GM23338 (cell line): Measurements from ENCODE around the gene CCDC93. TPM values are rescaled to one million over a fixed set of nuclear protein-coding genes. Genes with fewer than 3 reads are reported as not detected.

ENCODE experiments used
- ATAC-seq: fragments of 200-7000 bp; cut with Tn5 transposase; 3 replicates; pipeline ENCODE4 v1.9.1; 2020
- DNase-seq: peaks from one replicate; pipeline ENCODE4 v3.0.0-alpha.2; 2015; ENCODE audit warnings: low spot score
- H2AFZ ChIP-seq: fragments of 200-600 bp; sonication (generic); 2 replicates; pipeline ENCODE4 v1.8.0; 2016; ENCODE audit warnings: antibody characterized with exemption, mild to moderate bottlenecking, moderate library complexity
- H3F3A ChIP-seq: fragments of 200-600 bp; sonication (generic); replicated peaks from 2 replicates; pipeline ENCODE4 v1.8.0; 2017; ENCODE audit warnings: antibody characterized with exemption, mixed run types, low read depth
- H3K27ac ChIP-seq: fragments of 200-600 bp; sonication (generic); 2 replicates; pipeline ENCODE4 v1.6.1; 2016; ENCODE audit warnings: low read depth
- H3K27me3 ChIP-seq: fragments of 200-600 bp; sonication (generic); 2 replicates; pipeline ENCODE4 v1.8.0; 2016; ENCODE audit warnings: mild to moderate bottlenecking, mixed run types, moderate library complexity; ENCODE audit not compliant: insufficient read depth
- H3K36me3 ChIP-seq: fragments of 200-600 bp; sonication (generic); 2 replicates; pipeline ENCODE4 v1.8.0; 2016; ENCODE audit warnings: mild to moderate bottlenecking; ENCODE audit not compliant: insufficient read depth
- H3K4me1 ChIP-seq: fragments of 200-600 bp; sonication (generic); 2 replicates; pipeline ENCODE4 v1.8.0; 2016; ENCODE audit warnings: mild to moderate bottlenecking, moderate library complexity; ENCODE audit not compliant: insufficient read depth
- H3K4me2 ChIP-seq: fragments of 200-600 bp; sonication (generic); 2 replicates; pipeline ENCODE4 v1.7.1; 2017; ENCODE audit warnings: mixed run types
- H3K4me3 ChIP-seq: fragments of 200-600 bp; sonication (generic); 2 replicates; pipeline ENCODE4 v1.6.1; 2016; ENCODE audit warnings: mixed run types
- H3K79me2 ChIP-seq: fragments of 200-600 bp; sonication (generic); replicated peaks from 2 replicates; pipeline ENCODE4 v1.8.0; 2017; ENCODE audit warnings: mild to moderate bottlenecking; ENCODE audit not compliant: insufficient read depth
- H3K9me2 ChIP-seq: fragments of 200-600 bp; sonication (generic); 2 replicates; pipeline ENCODE4 v1.8.0; 2017; ENCODE audit not compliant: insufficient read depth
- H4K20me1 ChIP-seq: fragments of 200-600 bp; sonication (generic); replicated peaks from 2 replicates; pipeline ENCODE4 v1.8.0; 2017; ENCODE audit warnings: mild to moderate bottlenecking; ENCODE audit not compliant: insufficient read depth
- H3K27ac Mint-ChIP-seq: 2 replicates; pipeline ENCODE4 v1.8.0; 2020; ENCODE audit warnings: inconsistent platforms, mild to moderate bottlenecking, moderate library complexity, mixed read lengths
- H3K27me3 Mint-ChIP-seq: 3 replicates; pipeline ENCODE4 v1.8.0; 2022; ENCODE audit warnings: low read depth, mild to moderate bottlenecking, moderate library complexity, mixed read lengths, inconsistent platforms; ENCODE audit not compliant: insufficient read depth, poor library complexity
- H3K36me3 Mint-ChIP-seq: 3 replicates; pipeline ENCODE4 v1.8.0; 2021; ENCODE audit warnings: low read depth, mild to moderate bottlenecking, inconsistent platforms, moderate library complexity, mixed read lengths
- H3K4me1 Mint-ChIP-seq: 3 replicates; pipeline ENCODE4 v1.8.0; 2020; ENCODE audit warnings: mild to moderate bottlenecking, inconsistent platforms, mixed read lengths
- H3K4me3 Mint-ChIP-seq: 3 replicates; pipeline ENCODE4 v1.8.0; 2021; ENCODE audit warnings: moderate library complexity, mild to moderate bottlenecking, inconsistent platforms, mixed read lengths
- H3K9me3 Mint-ChIP-seq: 3 replicates; pipeline ENCODE4 v1.8.0; 2020; ENCODE audit warnings: moderate library complexity, mild to moderate bottlenecking, inconsistent platforms, mixed read lengths
- CTCF ChIP-seq, 2 experiments: fragments of 200-600 bp in 1 of 2; sonication (generic) in 1 of 2; conservative IDR thresholded peaks; 2 replicates each; pipeline versions ENCODE4 v1.5.1 to v1.6.1; 2016 to 2017; ENCODE audit warnings: antibody characterized with exemption in 2 of 2, low read depth in 2 of 2, mild to moderate bottlenecking in 2 of 2, moderate library complexity in 1 of 2
- EZH2 ChIP-seq: fragments of 200-600 bp; sonication (generic); IDR thresholded peaks from one replicate; pipeline ENCODE4 v1.8.0; 2017; ENCODE audit warnings: antibody characterized with exemption, mild to moderate bottlenecking, low read depth; ENCODE audit not compliant: unreplicated experiment
- JUNB ChIP-seq: IDR thresholded peaks from one replicate; pipeline ENCODE4 v1.6.1; 2016; ENCODE audit warnings: antibody characterized with exemption; ENCODE audit not compliant: unreplicated experiment
- REST ChIP-seq: IDR thresholded peaks from one replicate; pipeline ENCODE4 v1.6.1; 2018; ENCODE audit warnings: antibody characterized with exemption; ENCODE audit not compliant: unreplicated experiment
- STAT1 ChIP-seq: IDR thresholded peaks from one replicate; pipeline ENCODE4 v1.6.1; 2016; ENCODE audit warnings: antibody characterized with exemption; ENCODE audit not compliant: unreplicated experiment
- ZNF114 ChIP-seq: fragments of 250-450 bp; sonication (Bioruptor Pico); IDR thresholded peaks from 2 replicates; pipeline ENCODE4 v1.5.0; 2020; ENCODE audit warnings: mild to moderate bottlenecking, moderate library complexity
- ZNF331 ChIP-seq: fragments of 250-450 bp; sonication (Bioruptor Pico); IDR thresholded peaks from 2 replicates; pipeline ENCODE4 v1.5.0; 2020; ENCODE audit warnings: low read depth, mild to moderate bottlenecking, moderate library complexity
- polyA plus RNA-seq: library from polyadenylated mRNA; unstranded; fragments of >200 nt; fragmentation: Nextera tagmentation; extraction: Ambion mirVana; gene quantifications from 2 replicates; pipeline ENCODE4 v1.2.1, GENCODE V29; 2016
- total RNA-seq: library from RNA; depleted of rRNA; stranded (reverse); fragments of >200 nt; shearing (Covaris generic); gene quantifications from 2 replicates; pipeline ENCODE4 v1.2.3, GENCODE V29; 2014
- TF ChIP-seq, protein P1 (sequence below): IDR thresholded peaks from 2 replicates; pipeline ENCODE4 v1.6.1; 2016; ENCODE audit warnings: antibody characterized with exemption

CCDC93 gene
- total and polyA plus RNA-seq, 2 experiments from 2014 or later, result 13.1 to 16.8 TPM

GRCh38 chr2:118021356-118021755 is 7.5 kb upstream of the CCDC93 start (continued):
- TF ChIP-seq CTCF (conservative IDR thresholded peaks at IDR 0.05; ENCODE audit: low read depth in 2 of 2), result no peak
- TF ChIP-seq ZNF331 (CRISPR knock-in tag), result no peak
- no peak for TF ChIP-seq STAT1
- no peak for TF ChIP-seq ZNF114

DNA sequence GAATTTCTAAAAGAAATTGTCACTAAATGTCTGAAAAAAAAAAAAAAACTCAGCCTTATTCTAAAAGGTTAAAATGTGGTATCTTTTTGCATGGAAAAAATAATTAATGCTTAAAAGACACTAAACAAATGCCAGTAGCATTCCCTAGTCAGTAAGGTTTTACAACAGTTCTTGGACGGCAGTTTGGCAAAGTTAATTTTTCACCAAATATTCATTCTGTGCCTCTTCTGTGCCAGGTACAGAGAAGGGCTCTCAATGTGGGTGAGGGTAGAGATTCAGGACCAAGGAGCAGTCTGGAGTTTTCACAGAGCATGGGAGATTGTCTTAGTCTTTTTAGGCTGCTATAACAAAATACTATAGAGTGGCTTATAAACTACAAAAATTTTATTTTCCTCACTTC is 6.0 kb upstream of the CCDC93 start:
- DNase-seq (no peak), ATAC-seq (no peak)
- Histone ChIP-seq H3K79me2 (no peaks in the 10 kb centered on the region), H3F3A (no peaks in the 10 kb centered on the region), H4K20me1 (no peaks in the 10 kb centered on the region), H3K4me1 (peaks cover 7% of the 10 kb centered on the region), H2AFZ (no peak overlapping the region), H3K4me3 (no peak overlapping the region), H3K4me2 (no peak overlapping the region), H3K36me3 (no peaks in the 10 kb centered on the region), H3K27me3 (peaks cover 51% of the 10 kb centered on the region), H3K9me2 (no peaks in the 10 kb centered on the region), H3K27ac (no peak overlapping the region)
- Mint-ChIP-seq H3K4me3 (no peak overlapping the region), H3K27me3 (peaks cover 29% of the 10 kb centered on the region), H3K27ac (no peak overlapping the region), H3K9me3 (no peaks in the 10 kb centered on the region), H3K4me1 (peaks cover 13% of the 10 kb centered on the region), H3K36me3 (no peaks in the 10 kb centered on the region)
- TF ChIP-seq REST (no peak), EZH2 (no peak), JUNB (no peak), STAT1 (no peak), ZNF331 (CRISPR knock-in tag) (no peak)
- TF ChIP-seq, protein P1, sequence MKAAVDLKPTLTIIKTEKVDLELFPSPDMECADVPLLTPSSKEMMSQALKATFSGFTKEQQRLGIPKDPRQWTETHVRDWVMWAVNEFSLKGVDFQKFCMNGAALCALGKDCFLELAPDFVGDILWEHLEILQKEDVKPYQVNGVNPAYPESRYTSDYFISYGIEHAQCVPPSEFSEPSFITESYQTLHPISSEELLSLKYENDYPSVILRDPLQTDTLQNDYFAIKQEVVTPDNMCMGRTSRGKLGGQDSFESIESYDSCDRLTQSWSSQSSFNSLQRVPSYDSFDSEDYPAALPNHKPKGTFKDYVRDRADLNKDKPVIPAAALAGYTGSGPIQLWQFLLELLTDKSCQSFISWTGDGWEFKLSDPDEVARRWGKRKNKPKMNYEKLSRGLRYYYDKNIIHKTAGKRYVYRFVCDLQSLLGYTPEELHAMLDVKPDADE, result no peak
